Measurements from ENCODE around the gene NLRP4.
"Not testable (repeated sequence)": the region's sequence is repeated elsewhere in the genome, so short reads cannot be mapped to it uniquely, and the experiment has no call there.

The NLRP4 gene

DNA sequence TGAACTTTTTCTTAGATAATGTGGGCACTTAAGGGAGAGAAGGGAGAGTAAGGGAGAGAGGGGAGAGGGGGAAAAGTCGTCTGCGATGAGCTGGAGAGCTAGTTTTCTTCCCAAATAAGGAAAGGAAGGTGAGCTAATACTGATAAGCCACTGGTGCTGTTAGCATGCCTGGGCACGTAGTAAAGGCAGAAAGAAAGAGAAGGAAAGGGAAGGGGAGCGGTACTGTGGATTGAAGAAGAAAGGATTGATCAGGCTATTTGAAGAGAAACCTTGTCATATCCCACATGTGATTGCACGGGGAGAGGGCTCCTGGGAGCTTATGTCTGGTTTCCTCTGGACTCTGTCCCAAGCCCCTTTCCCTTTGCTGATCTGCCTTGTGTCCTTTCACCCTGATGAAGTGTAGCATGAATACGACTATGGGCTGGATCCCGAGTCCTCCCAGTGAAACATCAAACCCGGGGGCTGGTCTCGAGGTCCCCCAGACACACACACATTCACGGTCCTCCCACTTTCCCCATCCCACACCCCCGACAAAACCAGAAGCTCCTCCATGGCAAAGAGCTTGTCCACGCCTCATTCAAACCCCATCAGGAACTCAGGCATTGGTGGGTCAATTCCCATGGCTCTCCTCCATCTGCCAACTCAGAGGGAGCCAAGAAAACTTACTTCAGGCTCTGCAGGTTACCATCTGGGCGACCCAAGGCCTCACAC, 65.2 kb downstream of the NLRP4 start:
- DNase-seq (ENCODE audit: low spot score): no peak

DNA sequence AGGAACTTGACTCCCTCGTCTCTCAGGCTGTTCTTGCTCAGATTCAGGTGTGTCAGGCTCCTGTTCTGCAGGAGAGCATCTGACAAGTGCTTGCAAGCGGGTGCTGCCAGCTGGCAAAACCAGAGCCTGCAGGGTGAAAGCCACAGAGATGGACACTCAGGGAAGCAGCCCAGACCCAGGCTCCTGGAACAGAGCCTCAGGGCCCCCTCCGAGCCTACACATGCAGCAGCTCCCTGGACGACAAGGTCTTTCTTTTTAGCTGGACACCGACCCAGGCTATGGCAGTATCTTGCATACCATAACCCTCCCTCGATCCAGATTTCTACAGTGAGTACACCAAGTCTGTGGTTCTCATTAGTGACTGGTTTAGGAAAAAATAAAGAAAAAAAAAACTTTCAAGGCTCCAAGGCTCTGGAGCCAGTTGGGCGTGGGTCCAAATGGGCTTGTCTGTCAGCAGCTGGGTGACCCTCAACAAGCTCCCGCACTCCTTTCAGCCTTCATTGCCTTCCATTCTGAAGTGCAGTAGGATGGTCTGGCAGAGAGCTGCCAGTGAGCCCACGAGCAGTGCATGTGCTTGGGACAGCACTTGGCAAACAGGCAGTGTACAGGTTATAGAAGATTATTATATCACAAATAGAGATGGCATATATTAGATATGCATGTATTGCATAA, 65.9 kb downstream of the NLRP4 start:
- no peak for DNase-seq (ENCODE audit: low spot score)

DNA sequence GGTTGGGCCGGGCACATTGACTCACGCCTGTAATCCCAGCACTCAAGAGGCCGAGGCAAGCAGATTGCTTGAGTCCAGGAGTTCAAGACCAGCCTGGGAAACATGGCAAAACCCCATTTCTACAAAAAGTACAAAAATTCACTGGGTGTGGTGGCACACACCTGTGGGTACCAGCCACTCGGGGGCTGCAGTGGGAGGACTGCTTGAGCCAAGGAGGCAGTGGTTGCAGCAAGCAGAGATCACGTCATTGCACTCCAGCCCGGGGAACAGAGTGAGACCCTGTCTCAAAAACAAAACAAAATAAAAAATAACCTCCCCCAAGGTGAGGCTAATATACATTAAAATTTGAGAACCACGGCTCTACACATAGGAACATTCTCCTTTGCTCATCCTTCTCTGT, 70.9 kb downstream of the NLRP4 start:
- DNase-seq (ENCODE audit: low spot score): no peak

DNA sequence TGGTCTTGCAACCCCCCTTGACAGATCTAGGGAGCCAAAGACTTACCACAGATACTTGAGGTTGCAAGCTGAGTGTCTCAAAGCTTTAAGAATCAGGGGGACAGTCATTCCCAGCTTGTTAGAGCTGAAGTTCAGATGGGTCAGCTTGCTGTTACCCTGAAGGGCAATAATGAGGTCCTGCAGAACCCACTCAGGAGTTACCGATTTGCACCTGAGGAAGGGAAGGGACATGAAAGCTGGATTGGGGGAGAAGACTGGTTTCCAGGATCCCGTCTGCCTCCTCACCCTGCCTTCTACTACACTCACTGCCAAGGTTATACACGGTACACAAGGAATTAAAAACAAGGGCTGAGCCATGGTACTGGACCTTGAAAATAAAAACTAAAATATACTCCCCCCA, 71.4 kb downstream of the NLRP4 start:
- no peak for DNase-seq (ENCODE audit: low spot score)

DNA sequence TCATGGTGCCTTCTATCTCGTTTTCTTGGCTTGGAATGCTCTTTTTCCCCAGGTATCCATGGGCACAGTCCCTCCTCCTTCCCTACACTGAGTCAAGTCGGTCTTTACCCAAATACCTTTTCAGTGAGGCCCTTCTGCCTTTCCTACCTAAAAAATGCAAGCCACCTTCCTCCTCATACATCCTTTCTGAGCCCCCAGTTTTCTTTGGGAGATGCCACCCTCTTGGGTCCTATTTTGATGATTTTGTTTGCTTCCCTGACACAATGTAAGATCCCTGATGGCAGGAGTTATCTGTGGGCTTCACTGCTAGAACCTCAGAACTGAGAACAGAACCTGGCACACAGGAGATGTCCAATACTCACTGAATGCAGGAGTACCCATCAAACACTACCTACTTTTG, 73.5 kb downstream of the NLRP4 start:
- no peak for DNase-seq (ENCODE audit: low spot score)

DNA sequence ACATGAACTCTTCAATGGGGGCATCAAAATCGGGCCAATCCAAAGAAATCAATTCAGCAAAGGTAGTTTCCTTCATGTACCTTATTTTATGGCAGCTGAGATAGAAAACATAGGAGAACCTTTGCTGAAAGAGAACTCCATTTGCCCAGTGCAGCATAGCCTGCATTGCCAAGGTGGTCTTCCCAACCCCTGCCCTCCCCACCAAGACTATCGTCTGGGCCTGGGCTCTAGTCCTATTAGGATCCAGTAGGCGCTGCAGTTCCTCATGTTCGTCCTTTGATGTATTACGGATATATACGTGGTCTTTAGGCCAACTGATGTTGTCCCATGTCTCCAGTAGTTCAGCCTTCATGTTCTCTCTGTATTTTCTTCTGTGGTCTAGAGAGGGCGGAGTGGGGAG, 76.6 kb downstream of the NLRP4 start:
- DNase-seq (ENCODE audit: low spot score): no peak

DNA sequence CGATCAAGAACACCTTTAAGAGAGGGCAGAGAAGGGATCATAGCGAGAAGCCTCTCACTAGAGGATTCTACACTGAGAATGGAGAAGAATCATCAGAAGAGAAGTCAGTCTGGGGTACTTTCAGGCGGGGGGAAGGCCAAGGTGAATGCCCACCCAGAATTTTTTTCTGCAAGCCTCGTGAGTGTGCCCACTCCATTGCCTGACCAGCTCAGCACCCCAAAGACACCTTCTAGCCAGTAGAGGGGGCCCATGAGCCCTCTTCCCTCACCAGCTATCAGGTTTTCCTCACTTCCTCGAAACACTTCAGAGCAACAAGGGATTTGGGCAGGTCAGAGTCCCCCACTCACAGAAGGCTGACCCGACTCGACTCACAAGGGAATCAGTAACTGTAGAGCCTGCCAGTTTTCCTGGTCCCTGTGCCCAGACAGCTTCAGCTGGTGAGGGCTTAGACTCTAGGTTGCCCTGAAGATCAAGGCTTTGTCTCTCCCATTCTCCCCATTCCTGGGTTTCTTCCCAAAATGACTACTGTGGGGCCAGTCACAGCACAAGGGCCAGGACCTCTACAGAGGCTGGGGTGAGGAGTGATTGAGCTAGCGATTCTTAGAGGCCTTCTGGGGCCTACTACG, 77.4 kb downstream of the NLRP4 start:
- no peak for DNase-seq (ENCODE audit: low spot score)

DNA sequence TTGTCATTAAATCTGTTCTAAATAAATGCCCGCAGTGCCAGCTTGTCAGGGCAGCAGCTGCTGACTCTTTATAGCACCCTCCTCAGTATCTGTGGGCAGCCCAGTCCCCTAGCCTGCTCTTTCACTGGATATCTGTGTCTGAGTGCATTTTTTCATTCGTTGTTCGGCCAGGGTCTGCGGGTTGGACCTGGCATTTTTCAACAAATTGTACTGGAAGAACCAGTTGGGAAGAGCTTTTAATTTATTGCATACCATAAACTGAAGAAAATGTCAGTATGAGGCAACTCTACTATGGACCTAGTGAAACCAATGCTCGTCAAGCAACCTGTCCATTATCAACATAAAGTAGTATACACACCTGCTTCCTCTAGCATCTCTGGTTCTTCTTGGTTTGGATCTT, 87.2 kb downstream of the NLRP4 start:
- no peak for DNase-seq (ENCODE audit: low spot score)

DNA sequence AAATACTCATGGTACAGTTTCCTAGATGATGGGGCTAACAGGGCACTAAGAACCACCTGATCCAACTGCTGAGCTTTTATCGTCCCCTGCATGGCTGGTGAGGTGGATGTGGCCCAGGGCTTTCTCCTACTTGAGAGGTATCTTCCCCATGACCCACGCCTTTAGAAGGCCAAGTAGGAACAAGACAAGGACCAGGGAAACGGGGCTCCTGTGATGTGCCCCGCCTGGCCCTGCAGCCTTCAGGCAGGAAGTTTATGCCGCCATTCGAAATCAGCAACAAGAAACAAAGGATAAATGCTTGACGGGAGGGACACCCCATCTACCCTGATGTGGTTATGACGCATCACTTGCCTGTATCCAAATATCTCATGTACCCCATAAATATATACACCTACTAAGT, 91.7 kb downstream of the NLRP4 start:
- no peak for DNase-seq (ENCODE audit: low spot score)

DNA sequence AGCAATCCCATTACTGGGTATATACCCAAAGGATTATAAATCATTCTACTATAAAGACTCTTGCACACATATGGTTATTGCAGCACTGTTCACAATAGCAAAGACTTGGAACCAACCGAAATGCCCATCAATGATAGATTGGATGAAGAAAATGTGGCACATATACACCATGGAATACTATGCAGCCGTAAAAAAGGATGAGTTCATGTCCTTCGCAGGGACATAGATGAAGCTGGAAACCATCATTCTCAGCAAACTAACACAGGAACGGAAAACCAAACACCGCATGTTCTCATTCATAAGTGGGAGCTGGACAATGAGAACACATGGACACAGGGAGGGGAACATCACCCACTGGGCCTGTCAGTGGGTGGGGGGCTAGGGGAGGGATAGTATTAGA, 92.9 kb downstream of the NLRP4 start:
- not testable (repeated sequence) for DNase-seq (ENCODE audit: low spot score)

DNA sequence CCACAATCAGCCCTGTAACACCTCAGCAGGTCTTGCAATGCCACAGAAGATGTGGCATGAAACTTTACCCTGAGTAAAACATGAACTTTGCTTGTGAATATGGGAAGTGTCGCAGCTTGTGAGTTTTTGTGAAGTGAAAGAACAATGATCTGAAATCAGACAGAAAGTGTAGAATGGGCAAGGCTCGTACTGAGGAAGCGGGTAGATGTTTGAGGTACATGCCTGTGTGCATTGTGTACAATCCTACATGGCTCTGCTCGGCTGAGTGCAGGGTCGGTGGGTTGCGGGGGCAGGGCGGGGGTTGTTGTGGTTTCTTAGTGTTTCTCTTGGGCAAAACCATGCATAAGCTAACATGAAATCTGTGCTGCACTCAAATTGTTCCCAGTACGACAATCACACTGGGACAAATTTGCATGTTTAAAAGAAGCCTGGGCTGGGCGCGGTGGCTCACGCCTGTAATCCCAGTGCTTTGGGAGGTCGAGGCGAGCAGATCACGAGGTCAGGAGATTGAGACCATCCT, 94.7 kb downstream of the NLRP4 start:
- DNase-seq (ENCODE audit: low spot score): no peak
